ENCODE data around the gene STK11.
A peak's percentile ranks its signal among the peaks of the same experiment; 100 is the strongest.
"Not testable (repeated sequence)": the region's sequence is repeated elsewhere in the genome, so short reads cannot be mapped to it uniquely, and the experiment has no call there.

Gene STK11

DNA sequence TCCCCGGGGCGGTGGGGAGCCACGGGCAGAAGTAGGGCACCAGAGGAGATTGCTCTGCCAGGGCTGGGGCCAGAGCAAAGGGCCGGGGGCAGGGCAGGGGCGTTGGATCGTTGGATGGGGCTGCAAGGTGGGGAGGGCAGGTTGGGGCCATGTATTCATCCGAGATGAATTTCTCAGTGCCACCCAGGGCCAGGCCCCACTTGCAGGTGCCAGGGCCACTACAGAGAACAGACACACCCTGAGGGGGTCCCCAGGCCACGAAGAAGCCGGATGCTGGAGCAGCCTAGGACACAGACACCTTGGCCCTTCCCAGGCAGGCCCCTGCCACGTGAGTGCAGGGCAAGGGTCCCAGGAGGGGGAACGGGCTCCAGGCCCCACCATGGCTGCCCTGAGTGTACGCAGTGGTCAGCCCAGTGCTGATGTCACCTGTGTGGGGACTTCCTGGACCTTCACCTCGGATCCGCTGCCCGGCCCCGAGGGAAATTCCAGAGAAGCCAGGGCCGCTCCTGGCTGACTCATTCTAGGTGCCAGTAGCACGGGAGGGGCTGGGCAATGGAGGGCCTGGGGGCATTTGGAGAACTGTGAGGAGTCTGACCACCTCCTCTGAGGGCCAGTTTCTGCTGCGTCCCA is 21.9 kb upstream of the STK11 start:
- peak overlapping the region; percentile 66 for H2BK5ac ChIP-seq (ENCODE audit: low read length)
- no peak overlapping the region for H3K4me2 ChIP-seq (ENCODE audit: insufficient read depth, low read length, poor library complexity, severe bottlenecking)
- no peak overlapping the region for H3K9ac ChIP-seq (ENCODE audit: low read depth, low read length, poor library complexity)
- H2BK15ac ChIP-seq (ENCODE audit: low read length), result peak overlapping the region; percentile 75
- no peak overlapping the region for H2BK12ac ChIP-seq (ENCODE audit: low read length)
- H3K18ac ChIP-seq (ENCODE audit: low read length), result peak overlapping the region; percentile 44
- no CpG with 5 or more reads among the region's 19 CpGs for WGBS, 2 donors (ENCODE audit: extremely low coverage in 2 of 2, insufficient read length in 2 of 2, insufficient replicate concordance in 1 of 2)
- peaks cover 3% of the 10 kb centered on the region in 2 donors for H3K4me1 ChIP-seq (ENCODE audit: control insufficient read depth in 2 of 2, insufficient read depth in 1 of 2, low read depth in 1 of 2, low read length in 2 of 2)
- no peak overlapping the region for H3K27ac ChIP-seq (replicated peaks; ENCODE audit: low read length)
- DNase-seq (ENCODE audit: low spot score), result no peak
- H3K14ac ChIP-seq (ENCODE audit: low read length), result no peak overlapping the region
- no peaks in the 10 kb centered on the region for H3K27me3 ChIP-seq (ENCODE audit: control insufficient read depth in 3 of 3, insufficient read depth in 3 of 3, low read depth in 1 of 3, low read length in 3 of 3)
- no peak overlapping the region for H3K4ac ChIP-seq (ENCODE audit: low read length)
- no peak overlapping the region for H4K8ac ChIP-seq (ENCODE audit: low read depth, low read length)
- H3K9me3 ChIP-seq (replicated peaks in 1 of 2; ENCODE audit: control insufficient read depth in 2 of 2, insufficient read depth in 1 of 2, low read depth in 1 of 2, low read length in 2 of 2), result no peaks in the 10 kb centered on the region
- H4K91ac ChIP-seq (ENCODE audit: low read depth, low read length, poor library complexity), result no peak overlapping the region
- peaks cover 2% of the 10 kb centered on the region for H3K79me1 ChIP-seq (ENCODE audit: low read depth, low read length)
- no peak overlapping the region for H3K23ac ChIP-seq (ENCODE audit: low read depth, low read length, poor library complexity)
- no peak overlapping the region for H3K4me3 ChIP-seq (ENCODE audit: low read length in 2 of 2)
- H2BK120ac ChIP-seq (ENCODE audit: low read depth, low read length), result no peak overlapping the region
- H2AK5ac ChIP-seq (ENCODE audit: low read depth, low read length), result peak overlapping the region; percentile 52
- no peaks in the 10 kb centered on the region for H3K36me3 ChIP-seq (replicated peaks in 1 of 2; ENCODE audit: control insufficient read depth in 2 of 2, insufficient read depth in 2 of 2, low read length in 2 of 2)
- no peak overlapping the region for H2AFZ ChIP-seq (ENCODE audit: low read length)

DNA sequence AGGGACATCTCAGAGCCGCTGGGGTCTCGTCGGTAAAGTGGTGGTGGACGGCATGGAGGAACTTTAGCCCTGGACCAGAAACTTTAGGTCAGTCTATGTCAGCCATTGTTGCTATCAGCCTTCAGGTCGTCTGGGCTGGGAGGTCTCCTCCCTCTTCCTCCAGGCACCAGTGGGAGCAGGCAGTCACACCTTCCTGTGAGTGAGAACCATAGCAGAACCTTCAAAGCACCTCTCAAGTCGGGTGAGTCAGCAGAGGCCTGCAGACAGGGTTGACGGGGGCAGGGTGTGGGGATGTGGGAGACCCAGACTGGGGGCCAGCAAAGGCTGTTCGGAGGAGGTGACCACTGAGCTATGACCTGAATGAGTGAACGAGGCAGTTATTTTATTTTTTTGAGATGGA is 16.2 kb upstream of the STK11 start:
- Histone ChIP-seq H4K91ac (ENCODE audit: low read depth, low read length, poor library complexity) (no peak overlapping the region), H3K4me3 (ENCODE audit: low read length in 2 of 2) (no peak overlapping the region), H2AK5ac (ENCODE audit: low read depth, low read length) (no peak overlapping the region), H3K36me3 (replicated peaks in 1 of 2; ENCODE audit: control insufficient read depth in 2 of 2, insufficient read depth in 2 of 2, low read length in 2 of 2) (no peaks in the 10 kb centered on the region), H2AFZ (ENCODE audit: low read length) (peak overlapping the region; percentile 57), H3K9me3 (replicated peaks in 1 of 2; ENCODE audit: control insufficient read depth in 2 of 2, insufficient read depth in 1 of 2, low read depth in 1 of 2, low read length in 2 of 2) (no peaks in the 10 kb centered on the region), H3K4me2 (ENCODE audit: insufficient read depth, low read length, poor library complexity, severe bottlenecking) (no peak overlapping the region), H3K18ac (ENCODE audit: low read length) (no peak overlapping the region), H3K4ac (ENCODE audit: low read length) (no peak overlapping the region), H3K4me1 (ENCODE audit: control insufficient read depth in 2 of 2, insufficient read depth in 1 of 2, low read depth in 1 of 2, low read length in 2 of 2) (peaks cover 0 to 3% of the 10 kb centered on the region in 2 donors), H3K79me1 (ENCODE audit: low read depth, low read length) (no peaks in the 10 kb centered on the region), H3K14ac (ENCODE audit: low read length) (no peak overlapping the region), H2BK12ac (ENCODE audit: low read length) (no peak overlapping the region), H2BK15ac (ENCODE audit: low read length) (peak overlapping the region; percentile 11), H2BK120ac (ENCODE audit: low read depth, low read length) (no peak overlapping the region), H3K23ac (ENCODE audit: low read depth, low read length, poor library complexity) (no peak overlapping the region), H4K8ac (ENCODE audit: low read depth, low read length) (no peak overlapping the region), H3K27ac (replicated peaks; ENCODE audit: low read length) (no peak overlapping the region), H2BK5ac (ENCODE audit: low read length) (no peak overlapping the region), H3K27me3 (ENCODE audit: control insufficient read depth in 3 of 3, insufficient read depth in 3 of 3, low read depth in 1 of 3, low read length in 3 of 3) (no peaks in the 10 kb centered on the region), H3K9ac (ENCODE audit: low read depth, low read length, poor library complexity) (no peak overlapping the region)
- no CpG with 5 or more reads among the region's 9 CpGs for WGBS, 2 donors (ENCODE audit: extremely low coverage in 2 of 2, insufficient read length in 2 of 2, insufficient replicate concordance in 1 of 2)
- DNase-seq (ENCODE audit: low spot score), result no peak

GRCh38 chr19:1199531-1199930 is 6.0 kb upstream of the STK11 start:
- no CpG with 5 or more reads among the region's 10 CpGs for whole genome bisulfite sequencing, 2 donors (ENCODE audit: extremely low coverage in 2 of 2, insufficient read length in 2 of 2, insufficient replicate concordance in 1 of 2)
- no peak overlapping the region for H3K23ac ChIP-seq (ENCODE audit: low read depth, low read length, poor library complexity)

GRCh38 chr19:1200614-1201013 is 5.0 kb upstream of the STK11 start:
- no CpG with 5 or more reads among the region's 4 CpGs for WGBS, 2 donors (ENCODE audit: extremely low coverage in 2 of 2, insufficient read length in 2 of 2, insufficient replicate concordance in 1 of 2)

More at GRCh38 chr19:1199531-1199930, 6.0 kb upstream of the STK11 start:
- Histone ChIP-seq H2BK5ac (ENCODE audit: low read length) (no peak overlapping the region), H4K8ac (ENCODE audit: low read depth, low read length) (no peak overlapping the region), H2BK120ac (ENCODE audit: low read depth, low read length) (no peak overlapping the region), H4K91ac (ENCODE audit: low read depth, low read length, poor library complexity) (no peak overlapping the region), H3K27me3 (ENCODE audit: control insufficient read depth in 3 of 3, insufficient read depth in 3 of 3, low read depth in 1 of 3, low read length in 3 of 3) (no peaks in the 10 kb centered on the region), H3K4me1 (ENCODE audit: control insufficient read depth in 2 of 2, insufficient read depth in 1 of 2, low read depth in 1 of 2, low read length in 2 of 2) (no peaks in the 10 kb centered on the region), H3K27ac (replicated peaks; ENCODE audit: low read length) (no peak overlapping the region), H3K18ac (ENCODE audit: low read length) (no peak overlapping the region), H3K9me3 (replicated peaks in 1 of 2; ENCODE audit: control insufficient read depth in 2 of 2, insufficient read depth in 1 of 2, low read depth in 1 of 2, low read length in 2 of 2) (no peaks in the 10 kb centered on the region), H2AFZ (ENCODE audit: low read length) (no peak overlapping the region), H3K36me3 (replicated peaks in 1 of 2; ENCODE audit: control insufficient read depth in 2 of 2, insufficient read depth in 2 of 2, low read length in 2 of 2) (no peaks in the 10 kb centered on the region), H2AK5ac (ENCODE audit: low read depth, low read length) (peak overlapping the region; percentile 37), H3K4ac (ENCODE audit: low read length) (no peak overlapping the region), H3K14ac (ENCODE audit: low read length) (no peak overlapping the region), H2BK12ac (ENCODE audit: low read length) (no peak overlapping the region), H3K9ac (ENCODE audit: low read depth, low read length, poor library complexity) (no peak overlapping the region), H2BK15ac (ENCODE audit: low read length) (peak overlapping the region; percentile 58), H3K4me2 (ENCODE audit: insufficient read depth, low read length, poor library complexity, severe bottlenecking) (no peak overlapping the region), H3K4me3 (ENCODE audit: low read length in 2 of 2) (no peak overlapping the region), H3K79me1 (ENCODE audit: low read depth, low read length) (no peaks in the 10 kb centered on the region)
- no peak for DNase-seq (ENCODE audit: low spot score)

More at GRCh38 chr19:1200614-1201013, 5.0 kb upstream of the STK11 start:
- H3K79me1 ChIP-seq (ENCODE audit: low read depth, low read length); H4K91ac ChIP-seq (ENCODE audit: low read depth, low read length, poor library complexity); H2BK15ac ChIP-seq (ENCODE audit: low read length); H4K8ac ChIP-seq (ENCODE audit: low read depth, low read length); H3K36me3 ChIP-seq (replicated peaks in 1 of 2; ENCODE audit: control insufficient read depth in 2 of 2, insufficient read depth in 2 of 2, low read length in 2 of 2); H2AFZ ChIP-seq (ENCODE audit: low read length); H3K4me3 ChIP-seq (ENCODE audit: low read length in 2 of 2); H3K4ac ChIP-seq (ENCODE audit: low read length); H3K14ac ChIP-seq (ENCODE audit: low read length); H3K27me3 ChIP-seq (ENCODE audit: control insufficient read depth in 3 of 3, insufficient read depth in 3 of 3, low read depth in 1 of 3, low read length in 3 of 3); H3K4me2 ChIP-seq (ENCODE audit: insufficient read depth, low read length, poor library complexity, severe bottlenecking); H2BK5ac ChIP-seq (ENCODE audit: low read length); H3K4me1 ChIP-seq (ENCODE audit: control insufficient read depth in 2 of 2, insufficient read depth in 1 of 2, low read depth in 1 of 2, low read length in 2 of 2); H2BK120ac ChIP-seq (ENCODE audit: low read depth, low read length); H2AK5ac ChIP-seq (ENCODE audit: low read depth, low read length); H3K23ac ChIP-seq (ENCODE audit: low read depth, low read length, poor library complexity); H3K9ac ChIP-seq (ENCODE audit: low read depth, low read length, poor library complexity); H2BK12ac ChIP-seq (ENCODE audit: low read length); DNase-seq (ENCODE audit: low spot score); H3K18ac ChIP-seq (ENCODE audit: low read length); H3K9me3 ChIP-seq (replicated peaks in 1 of 2; ENCODE audit: control insufficient read depth in 2 of 2, insufficient read depth in 1 of 2, low read depth in 1 of 2, low read length in 2 of 2); H3K27ac ChIP-seq (replicated peaks; ENCODE audit: low read length): not testable (repeated sequence)

Measured in neuronal stem cell (in vitro differentiated cells).